GM15510 (cell line): ENCODE measurements around the gene PTPRN2.

ENCODE experiments used
- POLR2A ChIP-seq: IDR thresholded peaks from 3 replicates; pipeline ENCODE4 v1.6.1; 2011; ENCODE audit warnings: borderline replicate concordance; ENCODE audit not compliant: insufficient read length; ENCODE audit errors: extremely low read depth

Gene PTPRN2

DNA sequence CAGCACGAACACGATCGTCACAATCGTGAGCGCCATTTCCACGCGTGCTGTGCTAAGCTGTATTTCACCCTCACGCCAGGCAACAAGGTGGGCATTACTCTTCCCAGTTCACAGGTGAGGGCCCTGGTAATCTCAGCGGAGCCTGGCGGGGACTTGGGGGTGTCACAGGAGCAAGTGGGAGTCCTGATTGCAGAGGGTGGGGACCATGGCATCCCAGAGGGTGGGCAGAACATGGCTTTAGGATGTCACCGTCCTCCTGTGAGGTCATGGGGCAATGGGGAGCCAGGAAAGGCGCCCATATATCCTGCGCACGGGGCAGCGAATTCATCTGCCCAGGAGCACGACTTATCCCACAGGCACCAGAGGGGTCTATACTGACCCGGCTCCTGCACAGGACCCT lies 761.1 kb downstream of the PTPRN2 start:
- no peak for TF ChIP-seq POLR2A

- no peak for TF ChIP-seq POLR2A
Measured at GRCh38 chr7:157825325-157825724, 762.3 kb downstream of the PTPRN2 start.

DNA sequence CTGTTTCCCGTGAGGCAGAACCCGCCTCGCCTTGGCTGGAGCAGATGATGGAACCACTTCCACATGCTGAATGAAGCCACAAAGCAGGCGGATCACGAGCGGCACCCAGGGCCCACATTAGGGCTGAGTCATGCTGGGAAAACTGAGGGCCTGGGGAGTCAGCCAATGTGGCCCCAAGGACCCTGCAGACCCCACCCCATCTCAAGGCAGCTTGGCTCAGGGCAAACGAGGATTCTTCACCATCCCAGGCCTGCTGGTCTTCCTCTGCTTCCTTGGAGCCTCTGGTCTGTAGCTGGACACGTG lies 762.9 kb downstream of the PTPRN2 start:
- TF ChIP-seq POLR2A = no peak

DNA sequence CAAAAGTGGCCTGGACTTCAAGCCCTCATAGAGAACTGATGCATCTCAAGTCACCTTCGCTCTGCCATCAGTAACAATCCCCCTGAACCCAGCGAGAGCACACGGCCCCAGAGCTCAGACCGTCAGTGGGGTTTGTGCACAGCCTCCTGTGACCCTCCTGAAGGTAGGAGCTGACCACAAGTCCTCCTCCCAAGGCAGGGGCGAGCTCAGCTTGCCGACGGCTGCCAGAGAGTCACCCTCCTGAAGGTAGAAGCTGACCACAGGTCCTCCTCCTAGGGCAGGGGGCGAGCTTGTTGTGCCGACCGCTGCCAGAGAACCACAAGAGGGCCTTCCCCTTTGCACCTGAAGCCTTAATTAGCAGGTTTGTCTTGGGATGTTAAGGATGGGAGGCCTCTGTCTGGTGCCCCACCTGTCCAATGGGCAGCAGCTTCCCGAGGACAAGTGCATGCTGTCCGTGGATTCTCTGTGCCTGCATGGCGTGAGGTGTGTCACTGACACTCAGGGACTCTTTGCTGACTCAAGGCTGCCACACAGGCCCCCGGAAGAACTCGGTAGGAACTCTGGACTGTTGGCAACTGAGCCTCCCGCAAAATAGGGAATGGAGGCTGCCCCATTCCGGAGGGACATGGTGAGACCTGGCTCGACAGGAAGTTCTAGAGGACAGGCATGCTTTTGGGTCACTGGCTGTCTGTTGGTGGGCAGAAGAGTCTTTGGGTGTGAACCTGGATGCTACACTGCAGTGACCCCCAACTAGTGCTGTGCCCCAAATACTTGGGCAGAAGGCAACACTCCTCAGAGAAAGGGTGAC lies 763.4 kb downstream of the PTPRN2 start:
- no peak for TF ChIP-seq POLR2A

GRCh38 chr7:157822688-157823031 lies 765.0 kb downstream of the PTPRN2 start:
- TF ChIP-seq POLR2A = no peak

- TF ChIP-seq POLR2A = no peak
Measured at GRCh38 chr7:157821959-157822687, 765.5 kb downstream of the PTPRN2 start.

GRCh38 chr7:157820796-157821195 lies 766.8 kb downstream of the PTPRN2 start:
- no peak for TF ChIP-seq POLR2A

DNA sequence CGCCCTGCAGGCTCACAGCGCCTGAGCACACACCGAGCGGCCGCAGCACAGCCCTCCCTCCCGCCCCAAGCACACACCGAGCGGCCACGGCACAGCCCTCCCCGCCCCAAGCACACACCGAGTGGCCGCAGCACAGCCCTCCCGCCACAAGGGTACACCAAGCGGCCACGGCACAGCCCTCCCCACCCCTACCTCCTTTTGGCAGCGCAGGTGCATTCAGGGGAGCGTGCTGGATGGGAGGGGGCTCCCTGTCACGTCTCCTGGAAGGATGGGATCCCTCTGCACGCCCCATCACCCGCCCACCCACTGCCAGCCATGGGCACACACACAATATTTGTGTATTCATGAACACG lies 768.2 kb downstream of the PTPRN2 start:
- no peak for TF ChIP-seq POLR2A

- no peak for TF ChIP-seq POLR2A
Measured at GRCh38 chr7:157818701-157819454, 768.7 kb downstream of the PTPRN2 start.

- TF ChIP-seq POLR2A = no peak
Measured at GRCh38 chr7:157817944-157818700, 769.5 kb downstream of the PTPRN2 start.

DNA sequence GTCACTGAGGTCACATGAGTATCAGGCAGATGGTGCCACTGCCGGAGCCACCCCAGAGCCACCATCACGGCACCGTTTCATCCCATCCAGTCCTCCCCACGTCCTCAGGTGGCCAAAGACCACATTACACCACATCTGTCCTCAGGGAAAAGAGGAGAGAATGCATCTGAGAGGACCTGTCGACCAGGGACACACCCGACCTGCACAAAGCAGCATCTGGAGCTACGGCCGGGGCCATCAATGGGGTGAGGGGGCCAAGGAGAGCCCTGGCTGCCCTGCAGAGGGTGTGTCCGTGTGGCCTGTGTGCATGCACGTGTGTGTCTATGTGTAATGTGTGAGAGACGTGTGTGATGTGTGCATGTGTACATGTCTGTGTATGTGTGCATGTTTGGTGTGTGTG lies 770.2 kb downstream of the PTPRN2 start:
- TF ChIP-seq POLR2A = no peak

- TF ChIP-seq POLR2A = no peak
Measured at GRCh38 chr7:157816526-157817250, 770.9 kb downstream of the PTPRN2 start.

DNA sequence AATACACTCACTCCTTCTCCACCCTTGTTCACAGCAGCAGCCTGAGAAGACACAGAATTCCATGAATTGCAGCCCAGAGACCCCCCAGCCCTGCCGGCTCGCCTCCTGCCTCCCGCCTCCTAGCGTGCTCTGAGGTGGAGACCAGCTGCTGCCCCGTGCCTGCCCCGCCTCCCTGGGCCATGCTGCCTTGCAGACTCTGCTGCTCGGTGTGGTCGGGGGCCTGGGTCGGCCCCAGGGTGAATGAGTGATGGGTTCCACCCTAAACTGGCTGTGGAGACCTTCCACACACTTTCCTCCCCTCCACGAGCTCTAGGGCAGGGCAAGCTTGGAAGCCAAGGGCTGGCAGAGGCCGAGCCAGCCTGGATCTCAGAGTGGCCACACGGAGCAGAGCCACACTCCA lies 771.5 kb downstream of the PTPRN2 start:
- no peak for TF ChIP-seq POLR2A

- no peak for TF ChIP-seq POLR2A
Measured at GRCh38 chr7:157815706-157816022, 772.0 kb downstream of the PTPRN2 start.
